Breast epithelium (tissue), 4 donors: Measurements from ENCODE around the gene DNHD1. TPM values are rescaled to one million over a fixed set of nuclear protein-coding genes. Genes with fewer than 3 reads are reported as not detected.

ENCODE experiments used
- DNase-seq, 2 donors: peaks; one replicate each; pipeline ENCODE4 v3.0.0-alpha.2; 2019; ENCODE audit warnings: low spot score in 2 of 2
- H3K27ac ChIP-seq, 2 donors: fragments of 200-600 bp; sonication (generic) in 1 of 2; one replicate each; pipeline ENCODE4 v1.5.1; 2016 to 2019; ENCODE audit warnings: mild to moderate bottlenecking in 1 of 2
- H3K27me3 ChIP-seq, 2 donors: fragments of 200-600 bp; sonication (generic) in 1 of 2; one replicate each; pipeline versions ENCODE4 v1.5.1 to v1.6.0; 2017 to 2019; ENCODE audit warnings: control low read depth in 1 of 2, mild to moderate bottlenecking in 1 of 2
- H3K36me3 ChIP-seq: fragments of 200-600 bp; one replicate; pipeline ENCODE4 v1.5.1; 2019
- H3K4me1 ChIP-seq, 2 donors: fragments of 200-600 bp; sonication (generic); one replicate each; pipeline ENCODE4 v1.5.1; 2016 to 2019; ENCODE audit warnings: control low read depth in 1 of 2
- H3K4me3 ChIP-seq, 3 donors: fragments of 200-600 bp; sonication (generic); 1 replicate in 2 of 3; 2 replicates in 1 of 3; pipeline ENCODE4 v1.5.1; 2016 to 2019; ENCODE audit warnings: mild to moderate bottlenecking in 3 of 3, moderate library complexity in 2 of 3
- H3K9me3 ChIP-seq, 2 donors: fragments of 200-600 bp; sonication (generic) in 1 of 2; one replicate each; pipeline ENCODE4 v1.5.1; 2016 to 2019; ENCODE audit warnings: control low read depth in 1 of 2
- CTCF ChIP-seq, 3 donors: fragments of 450-650 bp; IDR thresholded peaks; one replicate each; pipeline ENCODE4 v1.5.1; 2016 to 2017; ENCODE audit warnings: antibody characterized with exemption in 3 of 3, mild to moderate bottlenecking in 3 of 3, moderate library complexity in 3 of 3
- POLR2A ChIP-seq: fragments of 450-650 bp; IDR thresholded peaks from one replicate; pipeline ENCODE4 v1.6.1; 2016; ENCODE audit warnings: antibody characterized with exemption, mild to moderate bottlenecking, moderate library complexity
- POLR2AphosphoS5 ChIP-seq, 3 donors: sonication (generic); formaldehyde crosslinking; IDR thresholded peaks; one replicate each; pipeline ENCODE4 v1.6.1; 2017; ENCODE audit warnings: antibody characterized with exemption in 3 of 3
- intact Hi-C: fragments of 100-400 bp; cut with DNase I; formaldehyde crosslinking; loops from one replicate; pipeline ENCODE4 v1.15.1; 2023; ENCODE audit warnings: low total_unique reads
- total RNA-seq, 3 donors: library from RNA; depleted of rRNA; stranded (reverse); fragments of >200 nt; gene quantifications; one replicate each; pipeline ENCODE4 v1.1.0, GENCODE V29; 2016

The DNHD1 gene
- total RNA-seq, 3 donors from 2014 or later: 12.3 to 21.6 (median 14.9) TPM

DNA sequence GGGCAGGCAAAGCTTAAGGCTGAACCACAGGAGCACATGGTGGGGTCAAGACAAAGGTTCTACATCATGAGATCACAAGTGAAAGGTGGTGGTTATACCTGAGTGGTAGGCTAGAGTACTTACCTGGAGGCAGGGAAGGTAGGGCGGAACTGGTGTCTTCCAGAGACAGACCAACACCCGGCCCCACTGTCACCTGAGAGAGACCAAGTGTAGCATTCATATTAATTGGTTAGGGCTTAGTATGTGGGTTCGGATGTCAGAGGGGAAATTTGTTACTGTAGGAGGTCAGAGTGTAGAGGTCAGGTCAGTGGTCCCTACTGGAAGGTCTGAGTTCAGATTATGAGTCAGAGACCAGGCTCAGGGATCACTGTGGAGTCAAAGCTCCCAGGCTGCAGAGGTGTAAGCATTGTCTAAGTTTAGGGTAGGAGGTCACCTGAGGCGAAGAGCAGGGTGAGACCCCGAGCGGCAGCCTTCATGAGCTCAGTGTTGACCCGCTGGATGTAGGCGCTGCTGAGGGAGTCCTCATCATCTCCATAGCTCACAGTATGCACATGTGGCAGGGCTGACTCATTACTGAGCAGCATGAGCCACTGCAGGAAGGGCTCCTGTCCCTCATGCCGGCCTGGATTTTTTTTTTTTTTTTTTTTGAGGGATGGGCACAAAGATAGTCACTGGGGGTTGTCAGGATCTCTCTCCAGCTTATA is 119.0 kb downstream of the DNHD1 start:
- H3K36me3 ChIP-seq: no peaks in the 10 kb centered on the region
- no peak for DNase-seq
- no peaks in the 10 kb centered on the region for H3K9me3 ChIP-seq
- no peaks in the 10 kb centered on the region for H3K4me1 ChIP-seq
- no peak for TF ChIP-seq POLR2AphosphoS5 (IDR thresholded peaks at IDR 0.05)
- no peak overlapping the region for H3K4me3 ChIP-seq
- no peaks in the 10 kb centered on the region for H3K27me3 ChIP-seq
- no peak overlapping the region for H3K27ac ChIP-seq
- intact Hi-C loops: no loop called here

GRCh38 chr11:6616596-6617250 is 119.6 kb downstream of the DNHD1 start:
- H3K9me3 ChIP-seq: no peaks in the 10 kb centered on the region
- DNase-seq: no peak
- H3K27ac ChIP-seq: no peak overlapping the region
- no peaks in the 10 kb centered on the region for H3K4me1 ChIP-seq
- no peaks in the 10 kb centered on the region for H3K36me3 ChIP-seq
- H3K4me3 ChIP-seq: no peak overlapping the region
- TF ChIP-seq POLR2A (no peak), CTCF (IDR thresholded peaks at IDR 0.05) (no peak), POLR2AphosphoS5 (IDR thresholded peaks at IDR 0.05) (no peak)
- intact Hi-C loops: no loop called here
- no peaks in the 10 kb centered on the region for H3K27me3 ChIP-seq

DNA sequence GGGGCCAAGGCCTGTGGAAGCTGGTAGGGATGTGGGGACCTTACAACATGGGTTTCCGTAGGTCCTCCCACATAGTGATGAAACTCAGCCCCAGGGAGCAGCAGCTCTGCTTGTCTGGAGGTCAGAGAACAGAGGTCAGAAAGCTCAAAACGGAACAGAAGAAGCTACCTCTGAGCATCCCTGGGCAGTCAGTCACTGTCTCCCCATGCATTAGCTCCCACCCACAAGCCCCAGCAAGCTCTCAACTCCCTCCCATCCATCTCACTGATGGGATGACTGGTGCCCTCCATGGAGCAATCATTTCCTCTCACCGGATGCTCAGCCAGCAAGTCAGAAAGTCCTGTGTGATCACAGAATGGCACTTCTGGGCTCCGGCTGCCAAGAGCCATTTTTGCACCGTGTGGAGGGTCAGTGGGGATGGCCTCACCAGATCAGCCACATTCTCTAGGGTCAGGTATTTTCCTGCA is 120.3 kb downstream of the DNHD1 start:
- H3K4me3 ChIP-seq: peak overlapping the region in 1 of 3 donors; percentile 71
- H3K27ac ChIP-seq: peak overlapping the region; percentile 25 to 43
- no peak for DNase-seq
- no peaks in the 10 kb centered on the region for H3K4me1 ChIP-seq
- TF ChIP-seq POLR2A (no peak), CTCF (IDR thresholded peaks at IDR 0.05) (no peak), POLR2AphosphoS5 (IDR thresholded peaks at IDR 0.05) (no peak)
- no peaks in the 10 kb centered on the region for H3K27me3 ChIP-seq
- no peaks in the 10 kb centered on the region for H3K9me3 ChIP-seq
- intact Hi-C loops: no loop called here
- H3K36me3 ChIP-seq: no peaks in the 10 kb centered on the region

DNA sequence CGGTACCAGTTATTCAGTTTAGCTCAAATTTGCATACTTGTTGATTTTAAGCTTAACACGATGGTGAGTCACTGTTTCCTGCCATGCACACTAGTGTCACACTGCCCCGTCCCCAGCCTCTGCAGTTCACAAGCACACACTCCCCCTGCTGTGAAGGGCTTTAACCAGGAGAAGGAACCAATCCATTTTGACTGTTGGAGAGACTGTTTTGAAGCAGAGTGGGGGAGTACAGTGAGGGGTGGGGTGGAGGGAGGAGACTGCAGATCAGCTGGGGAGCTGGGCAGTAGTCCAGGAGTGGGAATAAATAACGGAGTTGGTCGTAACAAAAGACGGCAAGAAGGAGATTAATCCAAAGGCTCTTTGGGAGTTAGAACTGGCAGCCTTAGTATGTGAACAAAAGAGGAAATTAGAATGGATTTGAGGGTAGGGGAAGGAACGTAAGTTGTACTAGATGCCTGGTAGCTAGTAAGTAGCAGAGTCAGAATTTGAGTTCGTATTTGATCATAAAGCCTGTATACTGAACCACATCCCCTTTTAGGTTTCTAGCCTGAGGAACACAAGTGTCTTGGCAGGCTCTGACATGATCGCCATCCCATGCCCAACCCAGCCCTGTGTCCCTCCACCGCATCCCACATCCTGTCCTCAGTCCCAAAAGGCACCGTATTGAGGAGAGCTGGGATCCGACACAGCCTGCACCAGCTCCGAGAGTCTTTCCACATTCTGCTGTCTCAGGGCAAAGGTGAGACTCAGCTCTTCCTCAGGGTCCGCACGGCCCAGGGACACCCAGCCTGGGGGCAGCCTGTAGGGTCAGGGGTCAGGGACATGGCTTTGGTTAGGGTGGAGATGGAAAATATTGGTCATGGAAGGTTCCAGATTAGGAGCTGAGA is 121.3 kb downstream of the DNHD1 start:
- Histone ChIP-seq H3K4me1 (no peaks in the 10 kb centered on the region), H3K36me3 (no peaks in the 10 kb centered on the region), H3K9me3 (no peaks in the 10 kb centered on the region), H3K27ac (peak overlapping the region; percentile 89 to 91), H3K4me3 (peak overlapping the region; percentile 71 to 79 (median 78)), H3K27me3 (no peaks in the 10 kb centered on the region)
- intact Hi-C loops: no loop called here
- no peak for DNase-seq
- TF ChIP-seq CTCF (IDR thresholded peaks at IDR 0.05) (no peak), POLR2A (no peak), POLR2AphosphoS5 (IDR thresholded peaks at IDR 0.05) (peak in 1 of 3 donors; percentile 16)

- Histone ChIP-seq H3K27me3 (no peaks in the 10 kb centered on the region), H3K36me3 (no peaks in the 10 kb centered on the region), H3K9me3 (no peaks in the 10 kb centered on the region), H3K4me1 (no peaks in the 10 kb centered on the region), H3K4me3 (peak within 1 kb of the TSS; percentile 71 to 79 (median 78)), H3K27ac (peak within 1 kb of the TSS; percentile 89 to 91)
- intact Hi-C loops: no loop called here
- peak; percentile 89 to 94 for DNase-seq
- TF ChIP-seq POLR2A: peak; percentile 72
- no peak for TF ChIP-seq CTCF (IDR thresholded peaks at IDR 0.05)
- peak; percentile 86 to 97 (median 87) for TF ChIP-seq POLR2AphosphoS5 (IDR thresholded peaks at IDR 0.05)
Measured at GRCh38 chr11:6619004-6619745, 122.1 kb downstream of the DNHD1 start, which contains the start of gene TPP1. TPP1 (minus strand) TSS chr11:6619422; CDS start chr11:6619400, 22 bp downstream.
